Mesendoderm (in vitro differentiated cells): ENCODE data around the gene SNRPA1.

Experiments
- DNase-seq: peaks from one replicate; pipeline ENCODE4 v3.0.0; 2013
- H2AK5ac ChIP-seq: 2 replicates; pipeline ENCODE4 v1.6.1; 2013; ENCODE audit warnings: low read length, inconsistent platforms
- H2BK120ac ChIP-seq: 2 replicates; pipeline ENCODE4 v1.6.1; 2013; ENCODE audit warnings: low read depth, mild to moderate bottlenecking, low read length, moderate library complexity, mixed read lengths
- H2BK15ac ChIP-seq: replicated peaks from 2 replicates; pipeline ENCODE4 v1.6.1; 2013; ENCODE audit warnings: low read depth, mild to moderate bottlenecking, moderate library complexity
- H2BK5ac ChIP-seq: 2 replicates; pipeline ENCODE4 v1.6.1; 2013; ENCODE audit warnings: low read length, inconsistent platforms
- H3K18ac ChIP-seq: 2 replicates; pipeline ENCODE4 v1.6.1; 2013; ENCODE audit warnings: mild to moderate bottlenecking, low read length, mixed read lengths
- H3K23ac ChIP-seq: one replicate; pipeline ENCODE4 v1.6.1; 2013; ENCODE audit warnings: low read length
- H3K27ac ChIP-seq: 2 replicates; pipeline ENCODE4 v1.5.1; 2013; ENCODE audit warnings: low read depth, mild to moderate bottlenecking, inconsistent platforms, low read length, moderate library complexity
- H3K27me3 ChIP-seq: 2 replicates; pipeline ENCODE4 v1.6.1; 2013; ENCODE audit warnings: low read length, control low read depth, mild to moderate bottlenecking, inconsistent platforms; ENCODE audit not compliant: insufficient read depth, poor library complexity
- H3K36me3 ChIP-seq: 2 replicates; pipeline ENCODE4 v1.6.1; 2013; ENCODE audit warnings: low read length, inconsistent platforms; ENCODE audit not compliant: control insufficient read depth, insufficient read depth
- H3K4ac ChIP-seq: one replicate; pipeline ENCODE4 v1.6.1; 2013; ENCODE audit warnings: low read depth, mild to moderate bottlenecking, low read length, moderate library complexity
- H3K4me1 ChIP-seq: 2 replicates; pipeline ENCODE4 v1.6.1; 2013; ENCODE audit warnings: low read depth, low read length, inconsistent platforms; ENCODE audit not compliant: control insufficient read depth
- H3K4me2 ChIP-seq: 2 replicates; pipeline ENCODE4 v1.6.1; 2013; ENCODE audit warnings: low read length
- H3K4me3 ChIP-seq: 2 replicates; pipeline ENCODE4 v1.5.1; 2013; ENCODE audit warnings: mild to moderate bottlenecking, low read length
- H3K56ac ChIP-seq: one replicate; pipeline ENCODE4 v1.6.1; 2013; ENCODE audit warnings: low read length
- H3K79me1 ChIP-seq: 2 replicates; pipeline ENCODE4 v1.6.1; 2013; ENCODE audit warnings: low read length, inconsistent platforms
- H3K79me2 ChIP-seq: 2 replicates; pipeline ENCODE4 v1.6.1; 2013; ENCODE audit warnings: mild to moderate bottlenecking, low read length; ENCODE audit not compliant: control insufficient read depth, insufficient read depth
- H3K9ac ChIP-seq: 2 replicates; pipeline ENCODE4 v1.6.1; 2013; ENCODE audit warnings: low read length, inconsistent platforms
- H4K5ac ChIP-seq: one replicate; pipeline ENCODE4 v1.6.1; 2013; ENCODE audit warnings: low read length
- H4K8ac ChIP-seq: one replicate; pipeline ENCODE4 v1.6.1; 2013; ENCODE audit warnings: low read depth, mild to moderate bottlenecking, control low read depth, low read length, moderate library complexity
- WGBS: extraction: QIAGEN DNeasy Blood & Tissue Kit; methylation state at CpG from one replicate; pipeline ENCODE4 v1.1.7; 2013; ENCODE audit warnings: low lambda C conversion rate, missing lambda C conversion rate; ENCODE audit not compliant: insufficient coverage; ENCODE audit errors: extremely low coverage; 5-methylcytosine and 5-hydroxymethylcytosine counted together

Gene SNRPA1

DNA sequence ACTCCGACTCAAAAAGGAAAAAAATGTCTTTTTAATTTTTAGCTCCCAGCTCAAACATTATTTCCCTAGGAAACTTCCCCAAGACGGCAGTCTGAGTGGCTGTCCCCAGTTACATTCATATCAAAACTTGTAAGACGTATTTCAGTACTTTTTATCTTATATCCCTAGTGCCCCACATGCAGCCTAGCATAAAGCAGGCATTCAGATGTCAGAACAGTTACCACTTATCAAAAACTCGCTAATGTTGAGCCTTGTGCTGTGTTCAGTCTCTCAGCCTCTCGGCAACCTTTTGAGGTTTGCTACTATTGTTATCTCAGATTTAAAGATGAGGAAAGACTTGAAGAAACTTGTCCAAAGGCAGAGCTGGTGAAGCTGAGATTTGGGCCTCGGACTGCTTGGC, 11.1 kb downstream of the SNRPA1 start:
- Histone ChIP-seq H3K9ac (no peak overlapping the region), H2BK15ac (no peak overlapping the region), H3K79me2 (peaks cover 9% of the 10 kb centered on the region), H3K4me2 (no peak overlapping the region), H2BK5ac (no peak overlapping the region), H4K8ac (no peak overlapping the region), H3K18ac (no peak overlapping the region), H3K36me3 (peaks cover 7% of the 10 kb centered on the region), H3K4ac (no peak overlapping the region), H3K27me3 (no peaks in the 10 kb centered on the region), H2BK120ac (no peak overlapping the region), H3K56ac (no peak overlapping the region), H3K4me3 (no peak overlapping the region), H3K27ac (no peak overlapping the region), H4K5ac (no peak overlapping the region), H3K23ac (no peak overlapping the region), H2AK5ac (no peak overlapping the region), H3K79me1 (peaks cover 8% of the 10 kb centered on the region), H3K4me1 (no peaks in the 10 kb centered on the region)
- no peak for DNase-seq
- no CpG with 5 or more reads among the region's 6 CpGs for WGBS

DNA sequence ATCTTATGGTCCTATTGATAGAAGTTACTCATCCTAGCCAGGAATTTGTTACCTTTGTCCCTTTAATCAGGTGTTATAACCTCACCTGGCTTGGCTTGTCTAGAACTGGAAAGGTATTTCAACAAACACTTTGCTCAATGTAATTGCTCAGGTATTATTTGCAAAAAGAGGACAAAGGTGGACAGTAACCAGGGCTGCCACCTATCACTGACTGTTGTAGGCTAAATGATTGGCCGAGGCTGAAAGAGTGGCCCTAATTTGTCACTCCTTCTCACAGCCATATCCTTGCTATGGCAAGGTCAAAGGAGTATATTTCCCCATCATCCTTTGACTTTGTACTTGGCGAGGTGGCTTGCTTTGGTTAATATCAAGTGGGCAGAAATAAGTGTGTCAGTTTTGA, 15.0 kb downstream of the SNRPA1 start:
- DNase-seq: no peak
- no peak overlapping the region for H2BK120ac ChIP-seq
- peaks cover 7% of the 10 kb centered on the region for H3K36me3 ChIP-seq
- H3K4me1 ChIP-seq: no peaks in the 10 kb centered on the region
- no peak overlapping the region for H2BK5ac ChIP-seq
- H3K56ac ChIP-seq: no peak overlapping the region
- no peak overlapping the region for H3K23ac ChIP-seq
- H3K27me3 ChIP-seq: no peaks in the 10 kb centered on the region
- peaks cover 15% of the 10 kb centered on the region for H3K79me2 ChIP-seq
- H3K4ac ChIP-seq: no peak overlapping the region
- no peak overlapping the region for H3K9ac ChIP-seq
- H3K18ac ChIP-seq: no peak overlapping the region
- H4K5ac ChIP-seq: no peak overlapping the region
- no CpG with 5 or more reads among the region's 2 CpGs for WGBS
- H2AK5ac ChIP-seq: no peak overlapping the region
- no peak overlapping the region for H3K4me3 ChIP-seq
- H3K4me2 ChIP-seq: no peak overlapping the region
- peaks cover 8% of the 10 kb centered on the region for H3K79me1 ChIP-seq
- H3K27ac ChIP-seq: no peak overlapping the region
- no peak overlapping the region for H4K8ac ChIP-seq
- H2BK15ac ChIP-seq: no peak overlapping the region

DNA sequence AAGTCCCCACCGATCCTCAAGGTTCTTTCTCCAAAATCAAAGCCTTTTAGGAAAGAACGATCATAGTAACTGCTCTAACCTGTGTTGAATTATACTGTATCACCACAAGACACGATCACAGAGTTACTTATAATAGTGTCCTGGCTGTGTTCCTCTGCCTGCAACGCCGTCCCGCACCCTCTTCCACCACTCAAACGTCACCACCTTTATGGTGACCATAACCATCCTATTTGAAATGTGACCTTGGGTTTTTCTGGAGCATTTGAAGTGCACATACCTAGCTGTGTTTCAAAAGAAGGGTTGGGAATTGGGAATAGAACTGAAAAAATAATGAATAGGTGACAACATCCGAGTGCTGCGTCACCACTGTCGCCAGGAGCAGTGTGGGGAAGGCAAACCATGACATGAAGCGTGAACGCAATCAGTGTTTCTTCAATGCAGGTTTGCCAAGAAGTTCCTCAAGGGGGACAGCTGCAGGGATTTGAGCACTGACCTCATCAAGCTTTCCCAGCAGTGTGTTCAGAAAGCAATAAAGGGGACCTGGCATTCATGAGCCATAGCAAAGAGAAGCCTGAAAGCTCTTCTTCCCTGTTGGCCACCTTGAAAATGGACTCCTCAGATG, 17.0 kb downstream of the SNRPA1 start:
- Histone ChIP-seq H3K79me1 (peaks cover 10% of the 10 kb centered on the region), H3K27me3 (no peaks in the 10 kb centered on the region), H3K4me3 (no peak overlapping the region), H2AK5ac (no peak overlapping the region), H3K18ac (no peak overlapping the region), H2BK120ac (no peak overlapping the region), H3K4me1 (no peaks in the 10 kb centered on the region), H3K36me3 (peaks cover 15% of the 10 kb centered on the region), H4K5ac (no peak overlapping the region), H3K4ac (no peak overlapping the region), H2BK15ac (no peak overlapping the region), H3K27ac (no peak overlapping the region), H3K79me2 (peaks cover 15% of the 10 kb centered on the region), H3K56ac (peak overlapping the region; percentile 70), H3K23ac (no peak overlapping the region), H2BK5ac (no peak overlapping the region), H4K8ac (no peak overlapping the region), H3K9ac (peak overlapping the region; percentile 34), H3K4me2 (peak overlapping the region; percentile 9)
- DNase-seq: peak; percentile 64
- no CpG with 5 or more reads among the region's 12 CpGs for WGBS

DNA sequence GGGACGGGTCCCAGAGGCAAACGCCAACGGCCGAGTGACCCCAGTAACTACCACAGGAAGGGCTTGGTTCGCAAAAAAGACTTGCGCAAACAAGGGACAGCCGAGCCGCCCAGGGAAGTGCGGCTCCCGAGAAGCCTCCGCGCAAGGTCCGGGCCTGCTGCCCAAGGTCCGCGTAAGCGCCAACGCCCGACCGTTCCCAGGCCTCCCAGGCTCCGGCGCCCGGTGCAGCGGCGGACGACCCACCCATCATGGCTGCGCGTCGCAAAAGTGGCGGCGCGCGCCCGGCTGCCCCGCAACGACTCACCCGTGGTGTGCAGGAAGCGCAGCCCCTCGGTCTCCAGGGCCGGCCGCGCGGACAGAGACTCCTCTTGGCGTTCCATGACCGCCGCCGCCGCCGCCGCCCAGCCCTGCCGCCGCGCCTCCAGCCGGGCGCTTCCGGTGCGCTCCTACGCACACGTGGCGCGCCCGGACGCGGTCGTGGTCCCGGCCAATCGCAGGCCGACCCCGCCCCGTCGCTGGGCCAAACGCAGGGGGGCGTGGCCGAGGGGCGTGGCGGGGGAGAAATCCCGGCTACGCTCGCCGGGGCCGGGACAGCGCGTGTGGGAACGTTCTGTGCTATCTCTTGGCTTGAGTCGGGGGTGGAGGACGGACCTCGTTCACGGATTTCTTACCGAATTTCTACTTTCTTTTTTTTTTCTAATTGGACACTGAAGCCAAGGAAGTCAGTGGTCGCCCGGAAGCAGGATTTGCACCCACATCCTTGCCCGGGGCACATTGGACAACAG, 17.8 kb downstream of the SNRPA1 start, which contains the start of gene SELENOS:
SELENOS (minus strand) TSS at position 448 of the 785 bp plus-strand sequence; CDS start at position 380, 68 bp downstream.
- H3K27ac ChIP-seq: no peak within 1 kb of the TSS
- H3K27me3 ChIP-seq: no peaks in the 10 kb centered on the region
- peak within 1 kb of the TSS; percentile 94 for H3K56ac ChIP-seq
- H2BK15ac ChIP-seq: no peak within 1 kb of the TSS
- no peak within 1 kb of the TSS for H4K8ac ChIP-seq
- no peak within 1 kb of the TSS for H4K5ac ChIP-seq
- no peaks in the 10 kb centered on the region for H3K4me1 ChIP-seq
- peak within 1 kb of the TSS; percentile 89 for H3K4me3 ChIP-seq
- peak within 1 kb of the TSS; percentile 84 for H3K9ac ChIP-seq
- no peak within 1 kb of the TSS for H2AK5ac ChIP-seq
- H3K79me2 ChIP-seq: peaks cover 15% of the 10 kb centered on the region
- peak within 1 kb of the TSS; percentile 60 for H3K18ac ChIP-seq
- WGBS: no CpG with 5 or more reads among the region's 91 CpGs
- no peak within 1 kb of the TSS for H2BK5ac ChIP-seq
- peaks cover 15% of the 10 kb centered on the region for H3K36me3 ChIP-seq
- H3K79me1 ChIP-seq: peaks cover 10% of the 10 kb centered on the region
- peak; percentile 92 for DNase-seq
- no peak within 1 kb of the TSS for H3K23ac ChIP-seq
- peak within 1 kb of the TSS; percentile 60 for H3K4ac ChIP-seq
- H2BK120ac ChIP-seq: no peak within 1 kb of the TSS
- H3K4me2 ChIP-seq: peak within 1 kb of the TSS; percentile 89

DNA sequence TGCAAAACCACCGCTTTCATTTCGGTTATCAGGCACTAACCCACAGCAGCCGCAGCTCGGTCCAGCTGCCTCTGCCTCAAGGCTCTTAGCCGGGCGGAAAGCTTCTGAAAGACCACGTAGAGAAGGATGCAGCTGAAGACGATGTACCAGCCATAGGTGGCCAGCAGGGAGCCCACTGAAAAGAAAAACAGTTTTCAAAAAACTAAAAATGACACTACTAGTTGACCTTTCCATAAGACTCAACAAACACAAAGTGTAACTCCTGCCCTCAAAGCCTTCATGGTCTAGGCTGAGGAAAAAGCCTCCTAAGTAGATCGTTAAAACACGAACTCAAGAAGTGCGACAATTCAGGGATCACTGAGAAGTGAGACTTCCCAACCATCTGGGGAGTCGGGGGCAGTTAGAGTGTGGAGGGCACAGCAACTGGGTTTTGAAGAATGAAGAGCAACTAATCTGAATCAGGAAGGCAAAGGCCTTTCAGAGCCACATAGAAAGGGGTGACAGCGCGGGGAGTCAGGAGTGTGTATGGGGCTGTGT, 18.5 kb downstream of the SNRPA1 start:
- Histone ChIP-seq H3K56ac (peak overlapping the region; percentile 94), H3K18ac (peak overlapping the region; percentile 60), H3K4me1 (no peaks in the 10 kb centered on the region), H3K23ac (no peak overlapping the region), H3K79me2 (peaks cover 15% of the 10 kb centered on the region), H2BK15ac (no peak overlapping the region), H3K4me3 (peak overlapping the region; percentile 89), H4K5ac (no peak overlapping the region), H3K36me3 (peaks cover 18% of the 10 kb centered on the region), H4K8ac (no peak overlapping the region), H2BK120ac (no peak overlapping the region), H2BK5ac (no peak overlapping the region), H3K4me2 (peak overlapping the region; percentile 89), H3K9ac (peak overlapping the region; percentile 84), H3K79me1 (peaks cover 10% of the 10 kb centered on the region), H3K27ac (no peak overlapping the region), H3K27me3 (no peaks in the 10 kb centered on the region), H2AK5ac (no peak overlapping the region), H3K4ac (no peak overlapping the region)
- peak; percentile 61 for DNase-seq
- no CpG with 5 or more reads among the region's 14 CpGs for WGBS
